ENCODE results near the gene IRAK2. TPM values are rescaled to one million over a fixed set of nuclear protein-coding genes. Genes with fewer than 3 reads are reported as not detected.

The IRAK2 gene
- total and polyA plus RNA-seq, 3 donors from 2014 or later = 2.1 to 3.8 (median 3.7) TPM

GRCh38 chr3:10292505-10293419, 128.0 kb downstream of the IRAK2 start, which contains the start of gene GHRL:
GHRL (minus strand) TSS chr3:10292947; CDS start chr3:10290180, 2,767 bp downstream.
- Histone ChIP-seq H3K36me3 (ENCODE audit: low read depth, missing control alignments) (no peaks in the 10 kb centered on the region), H3K27ac (no peak within 1 kb of the TSS), H3K4me1 (no peaks in the 10 kb centered on the region), H3K27me3 (no peaks in the 10 kb centered on the region), H3K4me3 (no peak within 1 kb of the TSS), H3K9me3 (no peaks in the 10 kb centered on the region)
- 74 to 75% methylated on average over 12 of the region's 12 CpGs for WGBS, 2 donors
- no peak for DNase-seq
- no peak for TF ChIP-seq POLR2A (IDR thresholded peaks at IDR 0.05)
- TF ChIP-seq, protein P1, sequence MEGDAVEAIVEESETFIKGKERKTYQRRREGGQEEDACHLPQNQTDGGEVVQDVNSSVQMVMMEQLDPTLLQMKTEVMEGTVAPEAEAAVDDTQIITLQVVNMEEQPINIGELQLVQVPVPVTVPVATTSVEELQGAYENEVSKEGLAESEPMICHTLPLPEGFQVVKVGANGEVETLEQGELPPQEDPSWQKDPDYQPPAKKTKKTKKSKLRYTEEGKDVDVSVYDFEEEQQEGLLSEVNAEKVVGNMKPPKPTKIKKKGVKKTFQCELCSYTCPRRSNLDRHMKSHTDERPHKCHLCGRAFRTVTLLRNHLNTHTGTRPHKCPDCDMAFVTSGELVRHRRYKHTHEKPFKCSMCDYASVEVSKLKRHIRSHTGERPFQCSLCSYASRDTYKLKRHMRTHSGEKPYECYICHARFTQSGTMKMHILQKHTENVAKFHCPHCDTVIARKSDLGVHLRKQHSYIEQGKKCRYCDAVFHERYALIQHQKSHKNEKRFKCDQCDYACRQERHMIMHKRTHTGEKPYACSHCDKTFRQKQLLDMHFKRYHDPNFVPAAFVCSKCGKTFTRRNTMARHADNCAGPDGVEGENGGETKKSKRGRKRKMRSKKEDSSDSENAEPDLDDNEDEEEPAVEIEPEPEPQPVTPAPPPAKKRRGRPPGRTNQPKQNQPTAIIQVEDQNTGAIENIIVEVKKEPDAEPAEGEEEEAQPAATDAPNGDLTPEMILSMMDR (IDR thresholded peaks at IDR 0.05) = no peak
- intact Hi-C loops (cut with DNase I; ENCODE audit: low total_unique reads) = no loop called here

Small RNAs within 50 kb of the gene (small RNA-seq; reads per million reads assigned to genes)
- gene RF02126 = 0 reads per million in 2 donors

Other genes with a start within 250 kb of the IRAK2 start
- gene IL17RC, start 247.8 kb upstream of the IRAK2 start, total RNA-seq = 10 to 100 TPM; 21.0 to 26.1 TPM
- gene IL17RC, start 247.8 kb upstream of the IRAK2 start, polyA plus RNA-seq (ENCODE audit: insufficient read depth, low read depth, low replicate concordance) = 12.0 TPM
- gene CRELD1, start 231.1 kb upstream of the IRAK2 start, total RNA-seq = 10 to 100 TPM; 34.9 to 37.1 TPM
- gene CRELD1, start 231.1 kb upstream of the IRAK2 start, polyA plus RNA-seq (ENCODE audit: insufficient read depth, low read depth, low replicate concordance) = 65.7 TPM
- 1 to 10 TPM; 6.6 to 7.2 TPM for gene PRRT3, start 212.5 kb upstream of the IRAK2 start, total RNA-seq
- gene PRRT3, start 212.5 kb upstream of the IRAK2 start, polyA plus RNA-seq (ENCODE audit: insufficient read depth, low read depth, low replicate concordance) = 7.6 TPM
- gene EMC3, start 178.1 kb upstream of the IRAK2 start, total RNA-seq = 10 to 100 TPM; 64.2 to 72.5 TPM
- 270 TPM for gene EMC3, start 178.1 kb upstream of the IRAK2 start, polyA plus RNA-seq (ENCODE audit: insufficient read depth, low read depth, low replicate concordance)
- 10 to 100 TPM; 23.7 to 41.6 TPM for gene FANCD2, start 138.5 kb upstream of the IRAK2 start, total RNA-seq
- 38.5 TPM for gene FANCD2, start 138.5 kb upstream of the IRAK2 start, polyA plus RNA-seq (ENCODE audit: insufficient read depth, low read depth, low replicate concordance)
- gene FANCD2OS, start 56.7 kb upstream of the IRAK2 start, total RNA-seq = 10 to 100 TPM; 14.3 to 25.8 TPM
- gene FANCD2OS, start 56.7 kb upstream of the IRAK2 start, polyA plus RNA-seq (ENCODE audit: insufficient read depth, low read depth, low replicate concordance) = 118 TPM
- 100 to 1,000 TPM; 145 to 157 TPM for gene BRK1, start 49.2 kb upstream of the IRAK2 start, total RNA-seq
- gene BRK1, start 49.2 kb upstream of the IRAK2 start, polyA plus RNA-seq (ENCODE audit: insufficient read depth, low read depth, low replicate concordance) = 250 TPM
- gene VHL, start 23.1 kb upstream of the IRAK2 start, total RNA-seq = 10 to 100 TPM; 61.2 to 73.0 TPM
- gene VHL, start 23.1 kb upstream of the IRAK2 start, polyA plus RNA-seq (ENCODE audit: insufficient read depth, low read depth, low replicate concordance) = 39.6 TPM
- 10 to 100 TPM; 19.8 to 24.3 TPM for gene TATDN2, start 83.5 kb downstream of the IRAK2 start, total RNA-seq
- 21.3 TPM for gene TATDN2, start 83.5 kb downstream of the IRAK2 start, polyA plus RNA-seq (ENCODE audit: insufficient read depth, low read depth, low replicate concordance)
- gene GHRL, start 128.0 kb downstream of the IRAK2 start, total RNA-seq = under 1 TPM; 0.50 to 0.87 TPM
- 1.0 TPM for gene GHRL, start 128.0 kb downstream of the IRAK2 start, polyA plus RNA-seq (ENCODE audit: insufficient read depth, low read depth, low replicate concordance)
- 100 to 1,000 TPM; 112 to 122 TPM for gene SEC13, start 156.2 kb downstream of the IRAK2 start, total RNA-seq
- 125 TPM for gene SEC13, start 156.2 kb downstream of the IRAK2 start, polyA plus RNA-seq (ENCODE audit: insufficient read depth, low read depth, low replicate concordance)